Liver (tissue), 9 donors: ENCODE results near the gene FIBCD1. TPM values are rescaled to one million over a fixed set of nuclear protein-coding genes. Genes with fewer than 3 reads are reported as not detected.

ENCODE experiments used
- DNase-seq: peaks from one replicate; pipeline ENCODE4 v3.0.0-alpha.2; 2017; ENCODE audit warnings: low spot score
- H3K27ac ChIP-seq, 2 donors: one replicate each; pipeline ENCODE4 v1.7.0; 2013; ENCODE audit warnings: inconsistent platforms in 2 of 2, low read length in 2 of 2, control low read depth in 1 of 2, low read depth in 1 of 2, mild to moderate bottlenecking in 1 of 2
- H3K27me3 ChIP-seq, 4 donors: one replicate each; pipeline versions ENCODE4 v1.6.1 to v1.7.0; 2013; ENCODE audit warnings: low read length in 3 of 4, inconsistent platforms in 1 of 4, mild to moderate bottlenecking in 1 of 4, moderate library complexity in 1 of 4; ENCODE audit not compliant: control insufficient read depth in 4 of 4, insufficient read depth in 4 of 4
- H3K36me3 ChIP-seq, 4 donors: one replicate each; pipeline versions ENCODE4 v1.6.1 to v1.7.0; 2013; ENCODE audit warnings: low read length in 3 of 4, mild to moderate bottlenecking in 3 of 4, low read depth in 1 of 4, moderate library complexity in 1 of 4; ENCODE audit not compliant: control insufficient read depth in 4 of 4, insufficient read depth in 3 of 4
- H3K4me1 ChIP-seq, 4 donors: one replicate each; pipeline versions ENCODE4 v1.6.1 to v1.7.0; 2013; ENCODE audit warnings: low read length in 3 of 4, mild to moderate bottlenecking in 3 of 4, moderate library complexity in 1 of 4; ENCODE audit not compliant: control insufficient read depth in 4 of 4, insufficient read depth in 4 of 4
- H3K4me3 ChIP-seq, 3 donors: one replicate each; pipeline versions ENCODE4 v1.6.1 to v1.7.0; 2013; ENCODE audit warnings: low read length in 3 of 3, control low read depth in 1 of 3, low read depth in 1 of 3, mild to moderate bottlenecking in 1 of 3
- H3K9ac ChIP-seq, 2 donors: one replicate each; pipeline ENCODE4 v1.7.0; 2013; ENCODE audit warnings: low read length in 2 of 2, mild to moderate bottlenecking in 2 of 2, moderate library complexity in 2 of 2, control low read depth in 1 of 2, low read depth in 1 of 2
- H3K9me3 ChIP-seq, 4 donors: one replicate each; pipeline versions ENCODE4 v1.6.1 to v1.7.0; 2013; ENCODE audit warnings: low read length in 3 of 4; ENCODE audit not compliant: control insufficient read depth in 4 of 4
- FOXA1 ChIP-seq: IDR thresholded peaks from 2 replicates; pipeline ENCODE4 v1.6.1; 2016; ENCODE audit warnings: antibody characterized with exemption
- FOXA2 ChIP-seq: IDR thresholded peaks from 2 replicates; pipeline ENCODE4 v1.6.1; 2016; ENCODE audit warnings: antibody characterized with exemption
- GABPA ChIP-seq, 2 donors: IDR thresholded peaks in 1 of 2; conservative IDR thresholded peaks in 1 of 2; 2 replicates each; pipeline ENCODE4 v1.6.1; 2016; ENCODE audit warnings: antibody characterized with exemption in 2 of 2, mild to moderate bottlenecking in 1 of 2, moderate library complexity in 1 of 2
- HNF4A ChIP-seq, 2 donors: conservative IDR thresholded peaks; 2 replicates each; pipeline ENCODE4 v1.6.1; 2016; ENCODE audit warnings: antibody characterized with exemption in 2 of 2, mild to moderate bottlenecking in 2 of 2
- HNF4G ChIP-seq: IDR thresholded peaks from 2 replicates; pipeline ENCODE4 v1.6.1; 2016; ENCODE audit warnings: antibody characterized with exemption
- JUND ChIP-seq, 2 donors: IDR thresholded peaks; 2 replicates each; pipeline ENCODE4 v1.6.1; 2016; ENCODE audit warnings: antibody characterized with exemption in 2 of 2
- NR2F2 ChIP-seq: IDR thresholded peaks from 2 replicates; pipeline ENCODE4 v1.6.1; 2016; ENCODE audit warnings: antibody characterized with exemption
- RAD21 ChIP-seq, 2 donors: IDR thresholded peaks; 2 replicates each; pipeline ENCODE4 v1.6.1; 2016; ENCODE audit warnings: antibody characterized with exemption in 2 of 2, mild to moderate bottlenecking in 2 of 2
- RXRA ChIP-seq, 2 donors: IDR thresholded peaks; 2 replicates each; pipeline ENCODE4 v1.6.1; 2017 to 2018; ENCODE audit warnings: antibody characterized with exemption in 2 of 2, mild to moderate bottlenecking in 1 of 2
- SP1 ChIP-seq: IDR thresholded peaks from 2 replicates; pipeline ENCODE4 v1.6.1; 2018; ENCODE audit warnings: antibody characterized with exemption, mild to moderate bottlenecking
- TAF1 ChIP-seq: conservative IDR thresholded peaks from 2 replicates; pipeline ENCODE4 v1.6.1; 2016; ENCODE audit warnings: antibody characterized with exemption, mild to moderate bottlenecking
- YY1 ChIP-seq: IDR thresholded peaks from 2 replicates; pipeline ENCODE4 v1.6.1; 2016; ENCODE audit warnings: antibody characterized with exemption, mild to moderate bottlenecking
- ZBTB33 ChIP-seq: IDR thresholded peaks from 2 replicates; pipeline ENCODE4 v1.6.1; 2016; ENCODE audit warnings: antibody characterized with exemption
- WGBS: extraction: QIAGEN DNeasy Blood & Tissue Kit; methylation state at CpG from one replicate; pipeline ENCODE4 v1.1.7; 2013; 5-methylcytosine and 5-hydroxymethylcytosine counted together
- polyA plus RNA-seq, 2 donors: library from polyadenylated mRNA; stranded (reverse) in 1 of 2; unstranded in 1 of 2; fragments of 200-250 nt in 1 of 2; fragments of >200 nt in 1 of 2; fragmentation: Nextera tagmentation in 1 of 2; extraction: Ambion mirVana in 1 of 2; gene quantifications; one replicate each; pipeline versions ENCODE4 v1.2.1 to v1.2.3, GENCODE V29; 2013 to 2015
- total RNA-seq, 2 donors: library from RNA; depleted of rRNA; stranded (reverse); fragments of >200 nt; gene quantifications; one replicate each; pipeline ENCODE4 v1.2.3, GENCODE V29; 2014
- TF ChIP-seq, protein P1 (sequence below): IDR thresholded peaks from 2 replicates; pipeline ENCODE4 v1.6.1; 2016; ENCODE audit warnings: antibody characterized with exemption
- TF ChIP-seq, protein P2 (sequence below): fragments of 150-350 bp; IDR thresholded peaks from 2 replicates; pipeline ENCODE4 v1.5.1; 2017; ENCODE audit warnings: improper control_type of control experiment, low read depth, low read length; ENCODE audit not compliant: missing input control
- TF ChIP-seq, protein P3 (sequence below): IDR thresholded peaks from 2 replicates; pipeline ENCODE4 v1.6.1; 2016; ENCODE audit warnings: antibody characterized with exemption, mild to moderate bottlenecking
- donor health status: healthy.
- donor health status: healthy.
- donor health status: healthy.
- donor health status: healthy.
- donor health status: healthy.

FIBCD1 gene
- total and polyA plus RNA-seq, 4 donors: not detected

DNA sequence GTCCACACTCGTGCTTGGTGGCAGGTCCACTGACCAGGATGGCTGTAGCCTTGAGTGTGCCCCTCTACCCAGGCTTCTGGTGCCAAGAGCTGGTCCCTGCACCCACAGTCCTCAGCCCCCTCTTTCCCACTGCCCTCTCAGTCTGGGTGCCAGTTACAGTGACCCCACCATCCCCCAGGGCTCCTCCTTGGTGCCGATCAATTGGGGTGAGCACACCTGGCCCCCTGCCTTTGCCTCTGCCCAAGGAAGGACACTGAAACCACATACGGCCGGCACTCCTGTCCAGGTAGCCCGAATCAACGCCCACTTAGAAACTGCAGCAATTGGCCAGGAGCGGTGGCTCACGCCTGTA lies 24.0 kb downstream of the FIBCD1 start:
- H3K27me3 ChIP-seq: peaks cover 0 to 7% (median 0%) of the 10 kb centered on the region in 4 donors
- 81% methylated on average over 8 of the region's 8 CpGs for WGBS
- no peak for DNase-seq

More for the DNA sequence above, 24.0 kb downstream of the FIBCD1 start:
- Histone ChIP-seq H3K9me3 (no peaks in the 10 kb centered on the region), H3K4me3 (no peak overlapping the region), H3K4me1 (no peaks in the 10 kb centered on the region), H3K36me3 (no peaks in the 10 kb centered on the region), H3K27ac (no peak overlapping the region), H3K9ac (no peak overlapping the region)
- TF ChIP-seq, protein P1, sequence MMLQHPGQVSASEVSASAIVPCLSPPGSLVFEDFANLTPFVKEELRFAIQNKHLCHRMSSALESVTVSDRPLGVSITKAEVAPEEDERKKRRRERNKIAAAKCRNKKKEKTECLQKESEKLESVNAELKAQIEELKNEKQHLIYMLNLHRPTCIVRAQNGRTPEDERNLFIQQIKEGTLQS: no peak
- no peak for TF ChIP-seq ZBTB33
- no peak for TF ChIP-seq JUND (IDR thresholded peaks at IDR 0.05)
- TF ChIP-seq RAD21 (IDR thresholded peaks at IDR 0.05): no peak
- TF ChIP-seq FOXA1: no peak
- no peak for TF ChIP-seq GABPA (IDR thresholded peaks at IDR 0.05 in 1 of 2, conservative IDR thresholded peaks at IDR 0.05 in 1 of 2)
- no peak for TF ChIP-seq SP1
- no peak for TF ChIP-seq YY1
- TF ChIP-seq FOXA2: no peak
- TF ChIP-seq, protein P2, sequence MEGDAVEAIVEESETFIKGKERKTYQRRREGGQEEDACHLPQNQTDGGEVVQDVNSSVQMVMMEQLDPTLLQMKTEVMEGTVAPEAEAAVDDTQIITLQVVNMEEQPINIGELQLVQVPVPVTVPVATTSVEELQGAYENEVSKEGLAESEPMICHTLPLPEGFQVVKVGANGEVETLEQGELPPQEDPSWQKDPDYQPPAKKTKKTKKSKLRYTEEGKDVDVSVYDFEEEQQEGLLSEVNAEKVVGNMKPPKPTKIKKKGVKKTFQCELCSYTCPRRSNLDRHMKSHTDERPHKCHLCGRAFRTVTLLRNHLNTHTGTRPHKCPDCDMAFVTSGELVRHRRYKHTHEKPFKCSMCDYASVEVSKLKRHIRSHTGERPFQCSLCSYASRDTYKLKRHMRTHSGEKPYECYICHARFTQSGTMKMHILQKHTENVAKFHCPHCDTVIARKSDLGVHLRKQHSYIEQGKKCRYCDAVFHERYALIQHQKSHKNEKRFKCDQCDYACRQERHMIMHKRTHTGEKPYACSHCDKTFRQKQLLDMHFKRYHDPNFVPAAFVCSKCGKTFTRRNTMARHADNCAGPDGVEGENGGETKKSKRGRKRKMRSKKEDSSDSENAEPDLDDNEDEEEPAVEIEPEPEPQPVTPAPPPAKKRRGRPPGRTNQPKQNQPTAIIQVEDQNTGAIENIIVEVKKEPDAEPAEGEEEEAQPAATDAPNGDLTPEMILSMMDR: no peak
- TF ChIP-seq HNF4A (conservative IDR thresholded peaks at IDR 0.05): no peak
- no peak for TF ChIP-seq TAF1
- TF ChIP-seq HNF4G: no peak
- TF ChIP-seq, protein P3, sequence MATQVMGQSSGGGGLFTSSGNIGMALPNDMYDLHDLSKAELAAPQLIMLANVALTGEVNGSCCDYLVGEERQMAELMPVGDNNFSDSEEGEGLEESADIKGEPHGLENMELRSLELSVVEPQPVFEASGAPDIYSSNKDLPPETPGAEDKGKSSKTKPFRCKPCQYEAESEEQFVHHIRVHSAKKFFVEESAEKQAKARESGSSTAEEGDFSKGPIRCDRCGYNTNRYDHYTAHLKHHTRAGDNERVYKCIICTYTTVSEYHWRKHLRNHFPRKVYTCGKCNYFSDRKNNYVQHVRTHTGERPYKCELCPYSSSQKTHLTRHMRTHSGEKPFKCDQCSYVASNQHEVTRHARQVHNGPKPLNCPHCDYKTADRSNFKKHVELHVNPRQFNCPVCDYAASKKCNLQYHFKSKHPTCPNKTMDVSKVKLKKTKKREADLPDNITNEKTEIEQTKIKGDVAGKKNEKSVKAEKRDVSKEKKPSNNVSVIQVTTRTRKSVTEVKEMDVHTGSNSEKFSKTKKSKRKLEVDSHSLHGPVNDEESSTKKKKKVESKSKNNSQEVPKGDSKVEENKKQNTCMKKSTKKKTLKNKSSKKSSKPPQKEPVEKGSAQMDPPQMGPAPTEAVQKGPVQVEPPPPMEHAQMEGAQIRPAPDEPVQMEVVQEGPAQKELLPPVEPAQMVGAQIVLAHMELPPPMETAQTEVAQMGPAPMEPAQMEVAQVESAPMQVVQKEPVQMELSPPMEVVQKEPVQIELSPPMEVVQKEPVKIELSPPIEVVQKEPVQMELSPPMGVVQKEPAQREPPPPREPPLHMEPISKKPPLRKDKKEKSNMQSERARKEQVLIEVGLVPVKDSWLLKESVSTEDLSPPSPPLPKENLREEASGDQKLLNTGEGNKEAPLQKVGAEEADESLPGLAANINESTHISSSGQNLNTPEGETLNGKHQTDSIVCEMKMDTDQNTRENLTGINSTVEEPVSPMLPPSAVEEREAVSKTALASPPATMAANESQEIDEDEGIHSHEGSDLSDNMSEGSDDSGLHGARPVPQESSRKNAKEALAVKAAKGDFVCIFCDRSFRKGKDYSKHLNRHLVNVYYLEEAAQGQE: no peak
- TF ChIP-seq NR2F2: no peak
- no peak for TF ChIP-seq RXRA (IDR thresholded peaks at IDR 0.05)
